ENCODE results near the gene TNNC1. TPM values are rescaled to one million over a fixed set of nuclear protein-coding genes. Genes with fewer than 3 reads are reported as not detected.
A peak's percentile ranks its signal among the peaks of the same experiment; 100 is the strongest.

The TNNC1 gene
- total and polyA plus RNA-seq, 2 donors (not counting 1 experiment from before 2014, with no cell fraction given): 1.1 to 5.4 TPM

DNA sequence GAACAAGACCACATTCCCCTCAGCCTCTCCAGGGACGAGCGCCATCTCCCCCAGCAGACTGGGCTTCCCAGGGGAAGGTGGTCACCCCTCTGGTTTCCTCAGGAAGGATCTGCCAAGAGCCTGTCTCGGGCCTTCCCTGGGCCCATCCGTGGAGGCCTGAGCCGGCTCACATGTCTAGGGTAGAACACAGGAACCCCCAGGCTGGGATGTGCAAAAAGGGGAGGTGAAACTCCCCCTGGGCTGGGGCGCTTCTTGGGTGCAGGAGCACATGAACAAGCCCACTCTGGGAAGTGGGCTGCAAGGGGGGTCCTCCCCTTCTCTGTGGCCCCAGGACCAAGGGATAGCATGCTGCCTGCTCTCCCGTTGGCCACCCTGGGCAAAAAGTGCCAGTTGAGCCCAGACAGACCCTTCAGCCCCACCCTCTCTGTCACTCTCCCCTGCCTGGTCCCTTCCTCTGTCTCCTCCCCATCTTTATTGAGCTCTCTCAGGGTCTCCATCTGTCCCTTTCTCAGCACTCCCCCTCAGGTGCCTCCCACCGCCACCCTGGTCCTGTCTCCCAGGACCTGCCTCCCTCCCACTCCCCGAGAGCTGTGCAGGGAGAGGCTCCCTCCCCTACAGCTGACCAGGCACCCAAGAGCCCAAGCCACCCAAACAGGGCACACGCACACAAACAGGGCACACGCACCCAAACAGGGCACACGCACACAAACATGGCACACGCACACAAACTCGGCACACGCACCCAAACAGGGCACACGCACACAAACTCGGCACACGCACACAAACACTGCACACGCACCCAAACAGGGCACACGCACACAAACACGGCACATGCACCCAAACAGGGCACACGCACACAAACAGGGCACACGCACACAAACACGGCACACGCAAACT is 9.8 kb downstream of the TNNC1 start:
- intact Hi-C loops (cut with micrococcal nuclease): no loop called here
- Histone ChIP-seq H3K27ac (ENCODE audit: low read length in 2 of 2) (no peak overlapping the region), H3K27me3 (replicated peaks in 1 of 4; ENCODE audit: control extremely low read depth in 1 of 4, control insufficient read depth in 3 of 4, insufficient read depth in 4 of 4, low read length in 3 of 4) (no peaks in the 10 kb centered on the region), H3K4me3 (ENCODE audit: control extremely low read depth in 1 of 5, extremely low read depth in 1 of 5, insufficient read depth in 1 of 5, low read depth in 2 of 5, low read length in 4 of 5) (no peak overlapping the region), H3K36me3 (replicated peaks in 1 of 2; ENCODE audit: control extremely low read depth in 1 of 2, control insufficient read depth in 1 of 2, extremely low read depth in 1 of 2, insufficient read depth in 2 of 2, low read length in 1 of 2) (no peaks in the 10 kb centered on the region), H3K4me1 (ENCODE audit: control insufficient read depth in 2 of 2, insufficient read depth in 2 of 2, low read length in 2 of 2) (peaks cover 0 to 13% of the 10 kb centered on the region in 2 donors), H3K4me2 (replicated peaks; ENCODE audit: low read depth, low read length, poor library complexity, severe bottlenecking) (peak overlapping the region; percentile 56), H3K9me3 (ENCODE audit: control extremely low read depth in 1 of 3, control insufficient read depth in 2 of 3, insufficient read depth in 1 of 3, low read length in 2 of 3) (no peaks in the 10 kb centered on the region), H3K79me2 (ENCODE audit: control insufficient read depth, insufficient read depth, low read length) (no peaks in the 10 kb centered on the region), H2AFZ (ENCODE audit: insufficient read depth, low read depth, low read length, poor library complexity, severe bottlenecking) (peak overlapping the region; percentile 67), H4K20me1 (ENCODE audit: control insufficient read depth, insufficient read depth, low read length, poor library complexity, severe bottlenecking) (no peaks in the 10 kb centered on the region), H3K9ac (ENCODE audit: low read length) (no peak overlapping the region)
- WGBS (ENCODE audit: insufficient coverage): 74% methylated on average over 22 of the region's 25 CpGs
- ChIA-PET POLR2A (no interaction called here), CTCF (interaction anchor here (4.7 kb wide), 1 partner anchor 13 kb away, joined by 29 read pairs; no protein-coding TSS in a partner anchor)
- H3K4me3 Mint-ChIP-seq: no peak overlapping the region
- no peaks in the 10 kb centered on the region for H3K9me3 Mint-ChIP-seq (ENCODE audit: insufficient read depth)
- ATAC-seq (ENCODE audit: low read depth): no peak
- no peaks in the 10 kb centered on the region for H3K27me3 Mint-ChIP-seq
- no peak overlapping the region for H3K27ac Mint-ChIP-seq
- no peak for TF ChIP-seq EZH2 (IDR thresholded peaks at IDR 0.05; ENCODE audit: borderline replicate concordance, insufficient read depth, low read depth, low read length, poor library complexity, severe bottlenecking)
- TF ChIP-seq CTCF (IDR thresholded peaks at IDR 0.05): no peak
- DNase-seq: no peak
- H3K4me1 Mint-ChIP-seq: peaks cover 6% of the 10 kb centered on the region

DNA sequence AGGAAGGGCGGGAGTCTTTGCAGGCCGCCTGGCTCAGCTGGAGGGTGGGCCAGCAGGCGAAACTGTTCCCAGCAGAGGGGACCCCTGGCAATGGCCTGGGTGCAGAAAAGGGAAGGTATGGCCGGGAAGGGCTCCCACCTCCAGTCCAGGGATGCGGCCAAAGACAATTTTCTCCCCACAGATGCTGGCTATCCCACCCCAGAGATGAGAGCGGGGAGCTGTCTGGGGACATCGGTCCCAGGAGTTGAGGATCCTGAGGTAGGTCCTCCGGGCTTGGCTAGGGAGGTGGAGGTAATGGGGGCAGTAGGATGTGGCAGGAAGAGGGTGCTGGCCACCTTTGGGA is 10.6 kb downstream of the TNNC1 start:
- intact Hi-C loops (cut with micrococcal nuclease): no loop called here
- 100% methylated on average over 4 of the region's 8 CpGs for WGBS (ENCODE audit: insufficient coverage)
- Mint-ChIP-seq H3K27ac (no peak overlapping the region), H3K4me1 (peaks cover 6% of the 10 kb centered on the region), H3K9me3 (ENCODE audit: insufficient read depth) (no peaks in the 10 kb centered on the region), H3K27me3 (no peaks in the 10 kb centered on the region), H3K4me3 (no peak overlapping the region)
- no peaks in the 10 kb centered on the region for H3K27me3 ChIP-seq (replicated peaks in 1 of 4; ENCODE audit: control extremely low read depth in 1 of 4, control insufficient read depth in 3 of 4, insufficient read depth in 4 of 4, low read length in 3 of 4)
- no peaks in the 10 kb centered on the region for H3K9me3 ChIP-seq (ENCODE audit: control extremely low read depth in 1 of 3, control insufficient read depth in 2 of 3, insufficient read depth in 1 of 3, low read length in 2 of 3)
- no peak overlapping the region for H3K4me3 ChIP-seq (ENCODE audit: control extremely low read depth in 1 of 5, extremely low read depth in 1 of 5, insufficient read depth in 1 of 5, low read depth in 2 of 5, low read length in 4 of 5)
- H3K79me2 ChIP-seq (ENCODE audit: control insufficient read depth, insufficient read depth, low read length): no peaks in the 10 kb centered on the region
- CTCF ChIA-PET: no interaction called here
- no peak for ATAC-seq (ENCODE audit: low read depth)
- H4K20me1 ChIP-seq (ENCODE audit: control insufficient read depth, insufficient read depth, low read length, poor library complexity, severe bottlenecking): no peaks in the 10 kb centered on the region
- no peaks in the 10 kb centered on the region for H3K36me3 ChIP-seq (replicated peaks in 1 of 2; ENCODE audit: control extremely low read depth in 1 of 2, control insufficient read depth in 1 of 2, extremely low read depth in 1 of 2, insufficient read depth in 2 of 2, low read length in 1 of 2)
- no peak overlapping the region for H3K27ac ChIP-seq (ENCODE audit: low read length in 2 of 2)
- TF ChIP-seq EZH2 (IDR thresholded peaks at IDR 0.05; ENCODE audit: borderline replicate concordance, insufficient read depth, low read depth, low read length, poor library complexity, severe bottlenecking) (no peak), CTCF (IDR thresholded peaks at IDR 0.05) (no peak)
- H3K4me2 ChIP-seq (replicated peaks; ENCODE audit: low read depth, low read length, poor library complexity, severe bottlenecking): no peak overlapping the region
- DNase-seq: no peak
- no peak overlapping the region for H2AFZ ChIP-seq (ENCODE audit: insufficient read depth, low read depth, low read length, poor library complexity, severe bottlenecking)
- no peak overlapping the region for H3K9ac ChIP-seq (ENCODE audit: low read length)
- peaks cover 0 to 13% of the 10 kb centered on the region in 2 donors for H3K4me1 ChIP-seq (ENCODE audit: control insufficient read depth in 2 of 2, insufficient read depth in 2 of 2, low read length in 2 of 2)
- POLR2A ChIA-PET: no interaction called here
